HG03159 (cell line): ENCODE results near the gene ARHGEF7.
A peak's percentile ranks its signal among the peaks of the same experiment; 100 is the strongest.

ENCODE experiments used
- ATAC-seq: cut with Tn5 transposase; IDR thresholded peaks from one replicate; pipeline ENCODE4 v1.9.1; 2021; ENCODE audit warnings: mild to moderate bottlenecking, moderate library complexity; ENCODE audit not compliant: unreplicated experiment

ARHGEF7 gene

GRCh38 chr13:111110054-111110453 lies 5.1 kb upstream of the ARHGEF7 start:
- ATAC-seq: no peak

GRCh38 chr13:111111376-111111937 lies 3.7 kb upstream of the ARHGEF7 start:
- no peak for ATAC-seq

- no peak for ATAC-seq
These were observed 2.9 kb upstream of the ARHGEF7 start for GRCh38 chr13:111112196-111112595.

DNA sequence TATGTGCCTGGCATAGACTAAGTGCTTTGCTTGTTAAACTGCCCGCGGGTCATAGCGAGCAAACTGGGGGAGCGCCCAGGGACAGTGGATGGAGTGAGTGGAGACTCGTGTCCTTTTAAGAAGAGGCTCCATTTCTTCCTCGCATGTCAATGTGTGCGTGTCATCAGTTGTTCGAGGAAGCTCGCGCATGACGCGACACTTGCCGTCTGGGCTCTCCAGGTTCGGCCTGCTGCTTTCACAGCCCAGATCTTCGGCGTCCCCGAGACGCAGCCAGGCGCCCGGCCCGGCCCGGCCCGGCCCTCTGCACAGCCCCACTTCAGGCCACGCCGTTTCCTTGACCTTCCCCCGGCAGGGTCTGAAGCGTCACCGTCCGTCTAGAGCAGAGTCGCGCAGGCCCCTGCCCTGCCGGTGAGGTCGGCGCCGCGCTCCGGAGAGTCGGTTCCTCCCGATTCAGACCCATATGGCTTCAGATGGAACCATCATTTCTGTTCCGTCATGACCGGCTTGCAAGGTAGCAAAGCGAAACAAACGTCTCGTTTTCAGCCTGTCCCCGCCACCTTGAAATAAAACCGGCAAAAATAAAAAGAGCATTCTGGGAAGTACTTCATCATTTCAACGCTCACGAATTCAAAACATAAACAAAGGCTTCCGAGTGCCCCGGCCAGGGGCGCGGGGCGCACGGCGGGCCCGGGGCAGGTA lies 599 bp upstream of the ARHGEF7 start:
- peak; percentile 38 for ATAC-seq

DNA sequence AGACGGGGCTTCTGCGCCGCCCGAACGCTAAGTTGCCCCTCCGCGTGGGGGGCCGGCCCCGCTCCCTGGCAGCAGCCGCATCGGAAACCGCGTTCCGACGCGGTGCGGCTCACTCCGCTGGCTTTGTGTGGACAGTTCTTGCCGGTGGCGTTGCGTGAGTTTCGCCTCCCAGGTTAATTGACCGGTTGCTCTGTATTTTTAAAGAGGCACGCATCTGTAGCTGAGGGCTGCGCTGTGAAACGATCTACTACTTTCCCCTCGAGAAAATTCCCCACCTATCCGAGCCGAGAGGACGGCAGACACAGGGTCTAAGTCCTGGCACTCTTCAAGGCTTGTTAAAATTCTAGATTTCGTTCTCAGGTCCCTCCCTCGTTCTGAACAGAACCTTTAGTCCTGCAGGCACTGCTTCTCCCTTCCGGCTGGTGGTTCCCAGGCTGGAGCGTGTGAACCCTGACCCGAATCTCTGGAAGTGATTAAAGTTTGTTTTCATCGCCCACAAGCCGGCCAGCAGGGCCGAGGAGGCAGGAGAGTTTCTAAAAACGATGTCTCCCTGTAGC lies 933 bp downstream of the ARHGEF7 start:
- no peak for ATAC-seq

DNA sequence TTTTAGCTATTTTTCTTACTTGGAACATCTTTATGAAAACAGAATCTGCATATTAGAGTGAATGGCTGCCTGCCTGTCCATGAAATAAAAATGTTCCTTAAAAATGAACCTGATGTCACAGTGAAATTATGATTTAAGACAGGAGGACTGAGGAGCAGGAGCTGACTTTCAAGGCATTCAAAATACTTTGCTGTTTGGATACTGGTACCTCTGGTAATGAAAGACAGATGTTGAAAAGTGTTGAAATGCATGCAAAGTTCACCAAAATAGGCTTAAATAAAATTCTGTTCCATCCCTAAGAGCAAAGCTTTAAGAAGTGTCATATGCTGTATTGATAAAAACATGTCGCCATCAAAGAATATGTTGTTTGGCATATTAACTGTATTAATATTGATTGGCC lies 1.7 kb downstream of the ARHGEF7 start:
- ATAC-seq: no peak

GRCh38 chr13:111117289-111117688 lies 2.2 kb downstream of the ARHGEF7 start:
- no peak for ATAC-seq

GRCh38 chr13:111117961-111118360 lies 2.9 kb downstream of the ARHGEF7 start:
- no peak for ATAC-seq

DNA sequence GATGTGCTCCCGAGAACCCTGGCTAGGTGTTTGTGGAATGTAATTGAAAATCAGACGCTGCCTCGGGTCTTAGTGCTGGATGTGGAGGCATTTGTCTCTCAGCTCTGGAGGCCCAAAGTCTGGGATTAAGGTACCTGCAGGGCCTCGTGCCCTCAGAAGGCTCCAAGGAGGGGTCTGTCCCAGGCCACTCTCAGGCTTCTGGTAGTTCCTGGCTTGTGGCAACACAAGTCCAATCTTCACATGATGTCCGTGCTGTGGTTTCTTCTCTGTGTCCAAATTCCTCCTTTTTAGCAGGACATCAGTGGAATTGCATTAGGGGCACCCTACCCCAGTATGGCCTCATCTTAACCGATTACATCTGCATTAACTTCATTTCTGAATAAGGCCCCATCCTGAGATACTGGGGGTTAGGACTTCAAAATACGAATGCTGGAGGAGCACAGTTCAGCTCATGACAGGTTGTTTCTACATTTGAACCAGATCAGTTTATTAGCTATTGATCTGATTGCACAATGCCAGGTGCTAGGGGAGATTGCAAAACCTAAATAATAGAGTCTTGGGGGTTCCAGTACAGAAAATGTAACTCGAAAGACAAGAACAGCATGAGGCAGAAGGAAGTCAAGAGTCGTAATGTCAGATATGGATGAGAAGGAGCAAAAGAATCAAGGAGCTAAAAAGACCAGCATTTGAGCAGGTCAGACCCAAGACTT lies 3.9 kb downstream of the ARHGEF7 start:
- ATAC-seq: no peak

DNA sequence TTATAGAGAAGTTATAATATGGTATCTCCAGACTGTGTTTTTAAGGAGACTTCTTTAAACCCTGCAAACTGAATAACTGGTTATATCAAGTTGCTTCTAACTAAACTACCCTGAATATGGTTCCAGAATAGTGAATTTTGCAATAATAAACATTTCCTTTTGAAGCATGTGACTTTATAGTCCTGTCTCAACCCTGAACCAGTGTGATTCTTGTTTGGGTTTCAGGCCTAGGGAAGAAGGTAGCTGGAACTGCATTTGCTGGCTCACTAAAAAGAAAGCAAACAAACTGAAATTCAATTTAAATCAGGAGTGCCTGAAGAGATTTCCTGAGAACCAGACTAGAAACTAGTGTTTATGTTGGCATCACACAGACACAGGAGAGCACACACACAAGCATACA lies 4.9 kb downstream of the ARHGEF7 start:
- ATAC-seq: no peak

GRCh38 chr13:111120422-111120821 lies 5.3 kb downstream of the ARHGEF7 start:
- no peak for ATAC-seq

DNA sequence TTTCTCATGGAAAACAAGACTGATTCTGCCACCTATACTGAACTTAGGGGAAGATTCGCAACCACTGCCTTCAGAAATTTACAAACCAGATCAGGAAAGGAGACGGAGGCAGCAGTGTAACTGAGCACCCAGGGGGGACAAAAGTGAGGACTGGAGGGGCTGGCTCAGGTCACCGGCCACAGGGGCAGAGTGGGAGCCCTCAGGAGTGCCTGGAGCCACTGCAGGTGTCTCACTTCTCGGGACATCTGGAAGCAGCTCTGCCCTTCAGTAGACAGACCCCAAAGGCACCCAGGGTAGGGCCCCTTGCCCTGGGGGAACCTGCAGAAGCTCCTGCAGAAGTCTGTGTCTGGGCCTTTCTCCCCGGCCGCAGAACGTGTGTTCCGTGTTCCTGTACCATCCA lies 5.8 kb downstream of the ARHGEF7 start:
- ATAC-seq: no peak

DNA sequence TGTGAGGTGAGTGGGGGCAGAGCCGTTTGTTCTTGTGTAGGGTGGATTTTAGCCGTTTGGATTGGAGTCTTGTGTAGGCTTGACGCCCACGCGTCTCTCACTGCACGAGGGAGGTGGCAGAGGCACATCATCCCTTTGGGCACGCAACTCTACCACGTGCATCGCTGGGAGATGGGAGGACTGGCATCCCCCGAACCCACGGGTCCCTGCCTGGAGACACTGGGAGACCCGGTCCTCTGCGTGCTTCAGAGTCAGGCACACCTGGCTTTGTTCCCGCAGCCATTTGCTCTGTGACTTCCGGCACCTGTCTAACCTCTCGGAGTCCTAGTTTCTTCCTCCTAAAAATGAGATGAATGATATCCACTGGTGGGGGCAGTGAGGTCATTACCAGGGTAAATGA lies 6.4 kb downstream of the ARHGEF7 start:
- no peak for ATAC-seq

DNA sequence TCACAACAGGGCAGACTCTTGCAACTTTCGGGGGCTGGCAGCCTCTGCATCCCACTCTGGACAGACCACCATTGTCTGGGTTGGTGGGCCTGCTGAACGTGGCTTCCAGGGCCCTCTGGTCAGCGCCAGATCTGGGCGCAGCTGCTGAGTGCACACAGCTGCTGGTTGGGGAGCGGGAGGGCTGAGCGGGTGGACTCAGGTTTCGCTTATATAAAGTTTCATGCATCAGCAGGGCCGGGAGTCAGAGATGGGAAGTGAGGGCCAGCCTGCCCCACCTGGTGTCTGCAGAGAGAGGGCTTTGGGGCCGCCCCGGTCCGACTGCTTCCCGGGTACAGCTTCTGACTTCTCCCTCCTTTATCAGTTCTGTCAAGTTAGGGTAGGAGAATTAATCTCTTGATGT lies 6.9 kb downstream of the ARHGEF7 start:
- ATAC-seq: no peak

- ATAC-seq: no peak
These were observed 7.5 kb downstream of the ARHGEF7 start for GRCh38 chr13:111122631-111123030.

- ATAC-seq: no peak
These were observed 8.1 kb downstream of the ARHGEF7 start for GRCh38 chr13:111123221-111123620.

- no peak for ATAC-seq
These were observed 8.5 kb downstream of the ARHGEF7 start for GRCh38 chr13:111123649-111124048.

GRCh38 chr13:111126509-111126908 lies 11.4 kb downstream of the ARHGEF7 start:
- no peak for ATAC-seq

DNA sequence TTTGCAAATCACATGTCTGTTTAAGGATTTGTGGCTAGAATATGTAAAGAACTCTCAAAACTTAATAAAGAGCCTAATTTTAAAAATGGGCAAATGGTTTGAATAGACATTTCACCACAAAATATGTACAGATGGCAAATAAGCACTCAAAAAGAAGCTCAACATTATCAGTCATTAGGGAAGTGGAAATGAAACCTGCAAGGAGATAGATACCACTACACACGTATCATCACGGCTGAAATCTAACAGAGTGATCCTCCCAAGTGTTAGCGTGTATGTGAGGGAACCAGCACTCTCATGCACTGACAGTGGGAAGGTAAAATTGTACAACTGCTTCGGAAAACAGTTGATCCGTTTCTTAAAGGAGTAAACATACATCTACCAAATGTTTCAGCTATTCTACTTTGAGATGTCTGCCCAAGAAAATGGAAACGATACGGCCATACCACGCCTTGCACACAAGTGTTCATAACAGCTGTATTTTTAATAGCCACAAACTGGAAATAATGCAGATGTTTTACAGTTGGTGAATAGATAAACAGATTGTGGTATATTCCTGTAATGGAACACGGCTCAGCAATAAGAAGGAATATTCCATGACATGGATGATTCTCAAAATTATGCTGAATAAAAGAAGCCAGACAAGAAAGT lies 14.5 kb downstream of the ARHGEF7 start:
- ATAC-seq: peak; percentile 99

- no peak for ATAC-seq
These were observed 15.0 kb downstream of the ARHGEF7 start for GRCh38 chr13:111130116-111130508.

DNA sequence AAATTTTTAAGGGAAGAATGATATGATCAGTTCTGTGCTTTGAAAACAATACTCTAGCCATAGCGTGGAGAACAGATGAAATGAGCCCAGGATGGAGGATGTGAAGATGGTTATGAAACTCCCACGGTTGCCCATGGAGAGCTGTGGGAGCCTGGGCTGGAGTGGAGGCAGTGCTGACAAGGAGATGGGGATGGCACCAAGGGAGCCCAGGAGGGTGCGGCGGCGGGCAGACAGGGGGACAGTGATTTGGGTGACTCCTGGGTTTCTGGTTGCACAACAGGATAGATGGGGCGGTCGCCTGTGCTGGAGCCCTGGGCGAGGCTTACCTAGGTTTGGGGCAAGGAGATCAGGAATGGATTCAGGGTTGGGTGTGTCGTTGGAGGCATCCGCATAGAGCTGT lies 15.9 kb downstream of the ARHGEF7 start:
- ATAC-seq: no peak

DNA sequence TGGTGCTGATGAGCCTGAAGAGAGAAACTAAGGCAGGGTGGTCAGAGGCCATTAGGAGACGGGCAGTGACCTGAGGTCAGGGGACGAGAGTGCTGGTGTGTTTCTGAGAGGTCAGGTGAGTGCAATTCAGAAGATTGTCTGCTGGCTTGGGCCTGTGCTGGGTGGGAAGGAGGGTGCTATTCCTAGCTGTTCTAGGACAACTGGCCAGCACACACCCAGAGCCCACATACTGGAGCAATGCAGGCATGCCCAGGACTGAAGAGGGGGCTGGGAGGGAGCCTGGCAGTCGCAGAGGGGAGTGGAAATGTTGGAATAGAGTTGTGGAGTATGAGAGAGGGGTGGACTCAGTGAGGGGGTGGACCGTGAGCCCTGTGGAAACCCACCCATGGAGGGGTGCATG lies 16.5 kb downstream of the ARHGEF7 start:
- no peak for ATAC-seq
